ENCODE measurements around the gene VPS13C.

The VPS13C gene

DNA sequence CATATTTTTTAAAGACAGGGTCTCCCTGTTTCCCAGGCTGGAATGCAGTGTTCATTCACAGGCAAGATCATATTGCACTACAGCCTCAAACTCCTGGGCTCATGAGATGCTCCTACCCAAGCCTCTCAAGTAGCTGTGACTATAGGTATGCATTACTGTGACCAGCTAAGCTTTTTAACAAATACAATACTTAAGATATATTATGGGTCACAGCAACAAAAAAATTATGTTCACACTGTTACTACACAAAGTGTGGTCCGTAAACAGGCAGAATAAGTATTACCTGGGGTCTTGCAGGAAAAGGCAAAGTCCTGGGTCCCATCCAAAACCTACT lies 152.5 kb downstream of the VPS13C start:
- no peak for DNase-seq (ENCODE audit: low read depth in 2 of 2)
- TF ChIP-seq, protein P1, sequence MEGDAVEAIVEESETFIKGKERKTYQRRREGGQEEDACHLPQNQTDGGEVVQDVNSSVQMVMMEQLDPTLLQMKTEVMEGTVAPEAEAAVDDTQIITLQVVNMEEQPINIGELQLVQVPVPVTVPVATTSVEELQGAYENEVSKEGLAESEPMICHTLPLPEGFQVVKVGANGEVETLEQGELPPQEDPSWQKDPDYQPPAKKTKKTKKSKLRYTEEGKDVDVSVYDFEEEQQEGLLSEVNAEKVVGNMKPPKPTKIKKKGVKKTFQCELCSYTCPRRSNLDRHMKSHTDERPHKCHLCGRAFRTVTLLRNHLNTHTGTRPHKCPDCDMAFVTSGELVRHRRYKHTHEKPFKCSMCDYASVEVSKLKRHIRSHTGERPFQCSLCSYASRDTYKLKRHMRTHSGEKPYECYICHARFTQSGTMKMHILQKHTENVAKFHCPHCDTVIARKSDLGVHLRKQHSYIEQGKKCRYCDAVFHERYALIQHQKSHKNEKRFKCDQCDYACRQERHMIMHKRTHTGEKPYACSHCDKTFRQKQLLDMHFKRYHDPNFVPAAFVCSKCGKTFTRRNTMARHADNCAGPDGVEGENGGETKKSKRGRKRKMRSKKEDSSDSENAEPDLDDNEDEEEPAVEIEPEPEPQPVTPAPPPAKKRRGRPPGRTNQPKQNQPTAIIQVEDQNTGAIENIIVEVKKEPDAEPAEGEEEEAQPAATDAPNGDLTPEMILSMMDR (IDR thresholded peaks at IDR 0.05; ENCODE audit: low read depth, low read length), result no peak
- H3K4me3 ChIP-seq (replicated peaks in 1 of 2; ENCODE audit: low read depth in 2 of 2, low read length in 2 of 2), result no peak overlapping the region

DNA sequence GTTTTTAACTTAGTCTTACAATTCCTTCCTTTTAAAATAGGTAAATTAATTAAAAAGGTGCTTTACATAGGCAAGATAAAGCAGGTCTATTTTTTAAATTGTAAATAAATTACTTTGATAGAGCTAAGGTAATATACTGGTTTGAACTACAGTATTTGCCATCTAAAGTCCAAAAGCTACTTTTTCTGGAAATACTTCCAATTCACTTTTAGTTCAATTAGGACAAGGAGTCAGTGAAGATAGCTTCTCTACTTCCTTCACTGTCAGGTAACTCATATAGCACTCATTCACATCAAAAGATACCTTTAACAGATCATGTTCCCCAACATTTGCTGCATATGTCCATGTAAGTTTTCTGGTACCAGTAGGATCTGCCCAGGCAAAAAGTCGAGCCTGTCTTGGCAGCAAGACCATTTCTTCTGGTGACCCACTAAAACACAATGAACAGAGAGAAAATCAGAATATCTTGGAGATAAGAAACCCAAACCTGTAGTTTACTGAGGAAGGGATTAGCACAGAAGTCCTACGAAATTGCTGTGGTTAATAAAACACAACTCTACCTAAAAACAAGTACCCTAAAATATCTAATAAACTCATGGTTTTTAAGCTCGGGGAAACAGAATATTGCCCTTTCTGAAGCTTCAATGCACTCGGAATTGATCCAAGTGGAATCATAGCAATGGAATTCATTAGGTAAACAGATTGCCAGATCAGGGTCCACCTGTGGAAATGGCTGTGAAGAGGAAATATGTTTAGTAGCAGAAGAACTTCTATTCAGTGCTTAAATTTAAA lies 153.1 kb downstream of the VPS13C start:
- H3K4me3 ChIP-seq (replicated peaks in 1 of 2; ENCODE audit: low read depth in 2 of 2, low read length in 2 of 2), result no peak overlapping the region
- TF ChIP-seq, protein P1 (IDR thresholded peaks at IDR 0.05; ENCODE audit: low read depth, low read length), result no peak
- no peak for DNase-seq (ENCODE audit: low read depth in 2 of 2)

DNA sequence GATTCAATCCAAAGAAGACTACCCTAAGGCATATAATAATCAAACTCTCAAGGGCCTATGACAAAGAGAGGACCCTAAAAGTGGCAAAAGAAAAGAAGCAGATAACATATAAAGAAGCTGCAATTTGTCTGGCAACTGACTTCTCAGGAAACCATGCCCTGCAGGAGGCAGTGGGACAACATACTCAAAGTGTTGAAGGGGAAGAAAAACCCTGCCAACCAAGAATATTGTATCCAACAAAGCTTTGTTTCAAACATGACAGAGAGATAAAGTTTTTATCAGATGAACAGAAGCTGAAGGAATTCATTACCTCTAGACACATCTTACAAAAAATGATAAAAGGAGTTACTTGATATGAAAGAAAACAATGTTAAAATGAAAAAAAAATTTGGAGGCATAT lies 167.1 kb downstream of the VPS13C start:
- no peak for DNase-seq (ENCODE audit: low read depth in 2 of 2)
- TF ChIP-seq, protein P1 (IDR thresholded peaks at IDR 0.05; ENCODE audit: low read depth, low read length), result no peak
- no peak overlapping the region for H3K4me3 ChIP-seq (replicated peaks in 1 of 2; ENCODE audit: low read depth in 2 of 2, low read length in 2 of 2)

DNA sequence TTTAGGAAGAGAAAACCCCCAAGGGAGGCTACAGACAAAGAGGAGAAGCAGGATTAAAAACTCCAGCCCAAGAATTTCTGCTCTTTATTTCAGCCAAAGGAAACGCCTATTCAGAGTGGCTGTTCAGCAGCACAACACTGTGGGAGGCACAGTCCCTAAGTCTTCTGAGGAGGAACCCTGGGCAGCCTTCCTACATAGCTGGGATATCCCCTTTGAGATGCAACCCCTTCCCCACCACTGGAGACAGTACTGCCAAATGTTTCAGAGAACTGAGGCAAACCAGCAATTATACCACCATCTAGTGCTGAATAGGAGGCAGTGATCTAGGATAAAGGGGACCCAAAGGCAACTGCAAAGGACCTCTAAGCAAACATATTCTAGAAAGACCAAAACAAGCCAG lies 168.1 kb downstream of the VPS13C start:
- no peak overlapping the region for H3K4me3 ChIP-seq (replicated peaks in 1 of 2; ENCODE audit: low read depth in 2 of 2, low read length in 2 of 2)
- no peak for DNase-seq (ENCODE audit: low read depth in 2 of 2)
- TF ChIP-seq, protein P1 (IDR thresholded peaks at IDR 0.05; ENCODE audit: low read depth, low read length), result no peak

DNA sequence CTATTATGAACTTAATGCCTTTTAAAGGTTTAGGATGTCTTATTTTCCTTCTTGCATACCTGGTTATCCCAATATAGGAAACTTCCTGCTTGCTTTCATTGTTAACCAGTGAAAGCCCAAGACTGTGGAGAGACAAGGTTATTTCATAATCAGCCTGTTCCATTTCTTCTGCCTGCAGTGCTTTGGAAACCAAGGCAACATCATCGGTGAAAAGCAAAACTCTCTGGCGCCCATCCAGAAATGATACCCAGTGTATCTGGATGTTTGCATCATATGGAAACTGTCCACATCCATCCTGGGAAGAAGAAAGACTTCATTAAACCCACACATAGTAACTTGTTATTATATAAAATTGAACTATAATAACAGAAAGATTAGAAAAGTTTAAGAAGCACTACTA lies 170.1 kb downstream of the VPS13C start:
- TF ChIP-seq, protein P1 (IDR thresholded peaks at IDR 0.05; ENCODE audit: low read depth, low read length), result no peak
- no peak overlapping the region for H3K4me3 ChIP-seq (replicated peaks in 1 of 2; ENCODE audit: low read depth in 2 of 2, low read length in 2 of 2)
- DNase-seq (ENCODE audit: low read depth in 2 of 2), result peak; percentile 23 to 24

DNA sequence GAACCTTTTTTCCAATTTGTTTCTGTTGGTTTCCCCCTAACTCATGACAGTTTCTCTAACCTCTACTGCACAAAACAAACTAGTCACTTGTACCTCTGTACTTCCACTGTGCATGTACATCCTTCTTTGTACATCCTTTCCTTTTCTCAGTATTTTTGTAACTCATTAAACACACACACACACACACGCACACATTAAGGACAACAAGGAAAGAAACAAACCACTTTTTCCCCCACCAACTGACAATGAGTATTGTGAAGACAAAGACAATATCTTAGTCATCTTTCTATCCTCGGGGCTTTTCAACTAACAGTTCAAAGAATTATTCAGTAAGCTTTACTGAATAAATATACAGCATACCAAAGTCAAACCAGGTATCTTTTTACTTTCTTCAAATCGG lies 170.5 kb downstream of the VPS13C start:
- no peak overlapping the region for H3K4me3 ChIP-seq (replicated peaks in 1 of 2; ENCODE audit: low read depth in 2 of 2, low read length in 2 of 2)
- TF ChIP-seq, protein P1 (IDR thresholded peaks at IDR 0.05; ENCODE audit: low read depth, low read length), result no peak
- DNase-seq (ENCODE audit: low read depth in 2 of 2), result peak in 1 of 2 donors; percentile 30

All from cardiac fibroblast (primary cell).